Transverse colon (tissue), 4 donors: ENCODE measurements around the gene RAB3C. TPM values are rescaled to one million over a fixed set of nuclear protein-coding genes. Genes with fewer than 3 reads are reported as not detected.

ENCODE experiments used
- DNase-seq: peaks from one replicate; pipeline ENCODE4 v3.0.0-alpha.2; 2019
- H3K27ac ChIP-seq, 4 donors: fragments of 200-600 bp; sonication (generic); 2 replicates each; pipeline ENCODE4 v1.5.1; 2016 to 2018; ENCODE audit warnings: inconsistent platforms in 4 of 4
- H3K27me3 ChIP-seq: fragments of 200-600 bp; sonication (generic); 2 replicates; pipeline ENCODE4 v1.5.1; 2017; ENCODE audit warnings: inconsistent platforms
- H3K36me3 ChIP-seq, 4 donors: fragments of 200-600 bp; sonication (generic); 2 replicates each; pipeline ENCODE4 v1.5.1; 2017 to 2019; ENCODE audit warnings: inconsistent platforms in 4 of 4
- H3K4me1 ChIP-seq, 4 donors: fragments of 200-600 bp; sonication (generic); 2 replicates each; pipeline ENCODE4 v1.5.1; 2017 to 2020; ENCODE audit warnings: inconsistent platforms in 4 of 4
- H3K4me3 ChIP-seq, 4 donors: fragments of 200-600 bp; sonication (generic); 1 replicate in 1 of 4; 2 replicates in 3 of 4; pipeline versions ENCODE4 v1.5.1 to v1.6.1; 2017 to 2019; ENCODE audit warnings: inconsistent platforms in 4 of 4
- H3K9me3 ChIP-seq, 2 donors: fragments of 200-600 bp; sonication (generic); 2 replicates each; pipeline ENCODE4 v1.5.1; 2017 to 2019; ENCODE audit warnings: inconsistent platforms in 2 of 2
- CTCF ChIP-seq, 5 experiments: fragments of 200-600 bp in 3 of 5; fragments of 450-650 bp in 2 of 5; sonication (generic) in 3 of 5; IDR thresholded peaks; 1 replicate in 2 of 5; 2 replicates in 3 of 5; pipeline ENCODE4 v1.5.1; 2016 to 2017; ENCODE audit warnings: antibody characterized with exemption in 5 of 5, inconsistent platforms in 3 of 5, mild to moderate bottlenecking in 2 of 5, moderate library complexity in 1 of 5
- EP300 ChIP-seq: sonication (generic); formaldehyde crosslinking; IDR thresholded peaks from one replicate; pipeline ENCODE4 v1.6.1; 2017; ENCODE audit warnings: antibody characterized with exemption, low read depth
- POLR2A ChIP-seq: fragments of 450-650 bp; IDR thresholded peaks from one replicate; pipeline ENCODE4 v1.6.1; 2016; ENCODE audit warnings: antibody characterized with exemption, mild to moderate bottlenecking, moderate library complexity
- POLR2AphosphoS5 ChIP-seq, 3 donors: sonication (generic); formaldehyde crosslinking; IDR thresholded peaks; one replicate each; pipeline ENCODE4 v1.6.1; 2016; ENCODE audit warnings: antibody characterized with exemption in 3 of 3
- WGBS, 2 donors: methylation state at CpG; one replicate each; pipeline ENCODE4 v1.1.5; 2018; ENCODE audit warnings: low coverage in 1 of 2; 5-methylcytosine and 5-hydroxymethylcytosine counted together
- in situ Hi-C, 4 donors: fragments of 200-750 bp; cut with MboI; loops; one replicate each; pipeline versions ENCODE4 v1.15.0 to v1.15.1; 2017; ENCODE audit warnings: low sequenced_read_pairs in 3 of 4, low pct_ligation_motif_present in 1 of 4, low pct_unique_long_range_greater_than_20kb in 1 of 4
- intact Hi-C: fragments of 100-400 bp; cut with DNase I; formaldehyde crosslinking; loops from one replicate; pipeline ENCODE4 v1.15.1; 2023; ENCODE audit warnings: low total_unique reads
- total RNA-seq, 4 donors: library from RNA; depleted of rRNA; stranded (reverse); fragments of >200 nt; gene quantifications; one replicate each; pipeline ENCODE4 v1.1.0, GENCODE V29; 2016

Gene RAB3C
- total RNA-seq, 4 donors from 2014 or later: 0.20 to 0.75 (median 0.51) TPM

DNA sequence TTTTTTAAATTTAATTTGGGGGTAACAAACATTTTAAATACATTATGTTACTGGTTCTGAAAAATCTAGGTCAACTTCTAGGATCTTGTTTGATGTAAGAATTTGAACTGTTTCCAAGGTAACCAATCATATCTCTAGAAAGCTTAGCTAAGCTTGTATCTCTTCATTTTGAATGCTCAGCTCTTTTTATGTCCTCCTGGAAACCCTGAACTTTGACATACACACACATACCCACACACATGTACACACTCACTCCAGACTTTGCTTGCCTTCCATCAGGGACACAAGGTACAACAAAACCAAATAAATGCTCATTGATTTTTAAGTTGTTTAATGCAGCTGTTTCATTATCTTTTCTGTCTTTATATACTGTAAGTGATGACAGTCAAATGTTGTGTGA lies 178.5 kb downstream of the RAB3C start:
- no peaks in the 10 kb centered on the region for H3K9me3 ChIP-seq
- TF ChIP-seq EP300: no peak
- no peak for TF ChIP-seq CTCF (IDR thresholded peaks at IDR 0.05)
- TF ChIP-seq POLR2AphosphoS5 (IDR thresholded peaks at IDR 0.05): no peak
- TF ChIP-seq POLR2A: no peak
- H3K27me3 ChIP-seq: no peaks in the 10 kb centered on the region
- H3K4me1 ChIP-seq: no peaks in the 10 kb centered on the region
- H3K4me3 ChIP-seq: no peak overlapping the region
- H3K36me3 ChIP-seq: no peaks in the 10 kb centered on the region
- in situ Hi-C loops: no loop called here
- intact Hi-C loops: no loop called here
- DNase-seq: no peak
- no peak overlapping the region for H3K27ac ChIP-seq

DNA sequence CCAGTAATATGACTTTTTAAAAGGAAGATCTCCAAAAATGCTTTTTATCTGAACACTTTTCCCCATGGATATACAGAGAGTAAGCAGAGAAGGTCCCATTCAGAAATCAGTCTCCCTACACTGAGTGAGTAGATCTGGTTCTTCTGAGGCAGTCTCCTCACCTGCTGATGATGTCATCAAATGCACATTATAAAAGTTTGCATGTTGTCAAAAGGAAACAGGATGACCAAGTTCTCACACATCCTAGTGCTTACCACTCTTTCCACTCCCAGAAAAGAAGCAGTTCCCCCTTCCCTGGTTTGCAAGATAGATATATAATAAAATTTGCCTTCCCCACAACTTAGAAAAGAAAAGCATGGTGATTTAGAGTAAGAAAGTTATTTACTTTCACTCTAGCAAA lies 180.5 kb downstream of the RAB3C start:
- Histone ChIP-seq H3K9me3 (no peaks in the 10 kb centered on the region), H3K27ac (no peak overlapping the region), H3K4me1 (no peaks in the 10 kb centered on the region), H3K27me3 (no peaks in the 10 kb centered on the region), H3K36me3 (no peaks in the 10 kb centered on the region), H3K4me3 (no peak overlapping the region)
- TF ChIP-seq CTCF (IDR thresholded peaks at IDR 0.05) (no peak), POLR2A (no peak), POLR2AphosphoS5 (IDR thresholded peaks at IDR 0.05) (no peak), EP300 (no peak)
- no peak for DNase-seq
- in situ Hi-C loops (no loop called here), intact Hi-C loops (no loop called here)

DNA sequence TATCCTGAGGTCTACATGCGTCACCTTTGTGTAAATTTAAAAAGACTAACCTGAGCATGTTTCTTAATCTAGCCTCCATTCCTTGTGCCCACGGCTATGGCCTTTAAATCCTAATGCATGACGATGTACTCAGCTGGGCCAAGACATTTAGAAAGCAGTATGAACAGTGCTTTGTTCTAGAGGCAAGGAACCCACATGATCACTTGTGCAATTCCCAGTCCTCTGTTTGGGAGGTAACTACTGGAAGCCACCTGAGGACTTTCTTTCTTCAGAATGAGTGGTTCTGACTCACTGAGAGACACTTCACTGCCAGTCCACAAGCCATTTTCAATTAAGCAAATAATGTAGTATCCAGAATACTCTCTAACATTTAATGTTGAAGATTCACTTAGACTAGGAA lies 181.3 kb downstream of the RAB3C start:
- in situ Hi-C loops: no loop called here

GRCh38 chr5:58765058-58765457 lies 182.2 kb downstream of the RAB3C start:
- Histone ChIP-seq H3K27ac (no peak overlapping the region), H3K4me1 (no peaks in the 10 kb centered on the region), H3K4me3 (no peak overlapping the region), H3K9me3 (no peaks in the 10 kb centered on the region), H3K36me3 (no peaks in the 10 kb centered on the region), H3K27me3 (no peaks in the 10 kb centered on the region)
- TF ChIP-seq POLR2AphosphoS5 (IDR thresholded peaks at IDR 0.05) (no peak), EP300 (no peak), CTCF (IDR thresholded peaks at IDR 0.05) (no peak), POLR2A (no peak)
- no peak for DNase-seq
- WGBS, 2 donors: 64 to 71% methylated on average over 2 of the region's 2 CpGs
- intact Hi-C loops (no loop called here), in situ Hi-C loops (no loop called here)

More for the DNA sequence above, 181.3 kb downstream of the RAB3C start:
- Histone ChIP-seq H3K4me3 (no peak overlapping the region), H3K36me3 (no peaks in the 10 kb centered on the region), H3K27ac (no peak overlapping the region), H3K4me1 (no peaks in the 10 kb centered on the region), H3K9me3 (no peaks in the 10 kb centered on the region), H3K27me3 (no peaks in the 10 kb centered on the region)
- no peak for DNase-seq
- intact Hi-C loops: no loop called here
- WGBS, 2 donors: 85 to 90% methylated on average over 2 to 3 of the region's 3 CpGs
- TF ChIP-seq POLR2A (no peak), EP300 (no peak), CTCF (IDR thresholded peaks at IDR 0.05) (no peak), POLR2AphosphoS5 (IDR thresholded peaks at IDR 0.05) (no peak)
